GM23248 (cell line): ENCODE data around the gene GPR17.

Source experiments
- EZH2 ChIP-seq: fragments of 200-600 bp; sonication (generic); IDR thresholded peaks from 2 replicates; pipeline ENCODE4 v1.6.1; 2018; ENCODE audit warnings: antibody characterized with exemption, mild to moderate bottlenecking; ENCODE audit not compliant: insufficient read depth, poor library complexity, severe bottlenecking
- EZH2phosphoT487 ChIP-seq: fragments of 200-600 bp; sonication (generic); IDR thresholded peaks from 2 replicates; pipeline ENCODE4 v1.6.1; 2018; ENCODE audit warnings: antibody characterized with exemption, moderate library complexity, mild to moderate bottlenecking, low read depth; ENCODE audit not compliant: insufficient read depth

DNA sequence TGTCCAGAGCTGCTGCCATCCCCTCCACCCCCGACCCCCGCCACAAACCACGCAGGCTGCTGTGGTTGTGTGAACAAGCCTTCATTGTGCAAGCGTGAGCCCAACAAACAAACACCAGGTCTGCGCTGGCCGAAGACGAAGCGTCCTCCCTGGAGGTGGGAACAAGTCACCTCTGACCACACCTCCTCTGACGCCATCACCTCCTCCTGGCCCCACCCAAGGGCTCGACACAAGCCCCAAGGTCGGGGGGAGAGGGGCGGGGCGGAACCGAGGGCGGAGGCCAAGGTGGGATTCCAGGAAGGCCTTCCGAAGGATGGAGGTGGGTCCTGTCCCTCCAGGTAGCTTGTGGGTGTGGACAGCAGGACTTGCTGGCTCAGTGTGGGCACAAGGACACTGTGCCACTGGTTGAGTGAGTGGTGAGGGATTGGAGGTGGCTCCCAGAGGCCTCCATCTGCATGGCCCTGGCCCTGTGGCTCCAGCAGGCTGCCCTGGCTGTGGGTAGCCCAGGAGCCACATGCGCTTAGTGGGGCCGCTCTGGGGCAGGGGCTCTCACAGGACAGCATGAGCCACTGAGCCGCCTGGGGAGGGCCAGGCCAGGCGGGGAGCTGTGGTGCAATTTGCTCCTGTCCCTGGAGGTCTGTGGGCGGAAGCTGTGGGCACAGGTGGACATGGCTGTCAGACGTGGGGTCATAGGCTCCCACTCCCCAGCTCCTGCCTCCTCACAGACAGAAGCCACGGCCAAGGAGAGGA, 7.4 kb upstream of the GPR17 start:
- TF ChIP-seq EZH2 = no peak
- no peak for TF ChIP-seq EZH2phosphoT487
